K562 (cell line): ENCODE measurements around the gene PABPC1L. TPM values are rescaled to one million over a fixed set of nuclear protein-coding genes. Genes with fewer than 3 reads are reported as not detected.

Experiments used
- CEBPG ChIP-seq, 3 experiments: fragments of 200-800 bp in 1 of 3; sonication (Bioruptor generic) in 1 of 3; sonication (generic) in 1 of 3; formaldehyde crosslinking in 1 of 3; IDR thresholded peaks in 2 of 3; conservative IDR thresholded peaks in 1 of 3; 2 replicates each; pipeline versions ENCODE4 v1.6.1 to v1.8.0; 2016 to 2022; ENCODE audit warnings: missing compliant biosample characterization in 2 of 3, missing genetic modification characterization in 2 of 3, mild to moderate bottlenecking in 1 of 3, missing genetic modification reagents in 1 of 3
- CGGBP1 ChIP-seq: fragments of 250-450 bp; sonication (Bioruptor Pico); IDR thresholded peaks from 2 replicates; pipeline ENCODE4 v1.9.0; 2021; ENCODE audit warnings: mild to moderate bottlenecking
- ELF2 ChIP-seq: fragments of 250-450 bp; sonication (Bioruptor Pico); IDR thresholded peaks from 2 replicates; pipeline ENCODE4 v1.5.0; 2021; ENCODE audit warnings: mild to moderate bottlenecking
- NEUROD1 ChIP-seq: fragments of 150-350 bp; IDR thresholded peaks from 2 replicates; pipeline ENCODE4 v1.6.1; 2014; ENCODE audit warnings: borderline replicate concordance, low read length, low read depth; ENCODE audit not compliant: partially characterized antibody
- PHF20 ChIP-seq: fragments of 450-650 bp; IDR thresholded peaks from 2 replicates; pipeline ENCODE4 v1.6.1; 2018; ENCODE audit not compliant: partially characterized antibody
- THRA ChIP-seq: fragments of 450-650 bp; IDR thresholded peaks from 2 replicates; pipeline ENCODE4 v1.6.1; 2017; ENCODE audit warnings: mild to moderate bottlenecking, moderate library complexity
- ZNF184 ChIP-seq: sonication (generic); formaldehyde crosslinking; IDR thresholded peaks from 2 replicates; pipeline ENCODE4 v1.5.0; 2020; ENCODE audit warnings: missing genetic modification reagents
- ZNF655 ChIP-seq: fragments of 250-450 bp; sonication (Bioruptor Pico); IDR thresholded peaks from 2 replicates; pipeline ENCODE4 v1.5.0; 2021
- polyA plus RNA-seq, 8 experiments: library from polyadenylated mRNA; depleted of rRNA in 4 of 8; stranded (reverse) in 5 of 8; unstranded in 3 of 8; fragments of >200 nt; fragmentation: Nextera tagmentation in 2 of 8; fragmentation: Illumina TruSeq in 1 of 8; extraction: Ambion mirVana in 2 of 8; extraction: Trizol in 1 of 8; gene quantifications; 2 replicates each; pipeline versions ENCODE4 v1.2.1 to v1.2.3, GENCODE V29; 2011 to 2014; ENCODE audit warnings: inconsistent platforms in 1 of 8, missing spikeins in 1 of 8
- total RNA-seq, 7 experiments: library from RNA; depleted of rRNA in 6 of 7; stranded (reverse); fragments of >200 nt in 6 of 7; fragmentation: Illumina TruSeq in 2 of 7; extraction: Trizol in 2 of 7; gene quantifications; 2 replicates each; pipeline versions ENCODE4 v1.2.1 to v1.2.3, GENCODE V29; 2011 to 2021; ENCODE audit warnings: low replicate concordance in 1 of 7
- TF ChIP-seq, protein P1 (sequence below): sonication (generic); formaldehyde crosslinking; IDR thresholded peaks from 2 replicates; pipeline ENCODE4 v1.8.1; 2023; ENCODE audit warnings: missing genetic modification reagents, mild to moderate bottlenecking, borderline replicate concordance
- TF ChIP-seq, protein P2 (sequence below): fragments of 250-450 bp; sonication (Bioruptor Pico); IDR thresholded peaks from 2 replicates; pipeline ENCODE4 v1.4.0; 2020; ENCODE audit warnings: mild to moderate bottlenecking, moderate library complexity
- TF ChIP-seq, protein P3 (sequence below): fragments of 450-650 bp; IDR thresholded peaks from one replicate; pipeline ENCODE4 v1.6.1; 2018; ENCODE audit warnings: mild to moderate bottlenecking, moderate library complexity; ENCODE audit not compliant: partially characterized antibody

PABPC1L gene
- total and polyA plus RNA-seq, 9 of the 15 experiments (the other 6 are each of a cell fraction or from before 2014, with no cell fraction given): 6.0 to 90.3 (median 15.8) TPM

DNA sequence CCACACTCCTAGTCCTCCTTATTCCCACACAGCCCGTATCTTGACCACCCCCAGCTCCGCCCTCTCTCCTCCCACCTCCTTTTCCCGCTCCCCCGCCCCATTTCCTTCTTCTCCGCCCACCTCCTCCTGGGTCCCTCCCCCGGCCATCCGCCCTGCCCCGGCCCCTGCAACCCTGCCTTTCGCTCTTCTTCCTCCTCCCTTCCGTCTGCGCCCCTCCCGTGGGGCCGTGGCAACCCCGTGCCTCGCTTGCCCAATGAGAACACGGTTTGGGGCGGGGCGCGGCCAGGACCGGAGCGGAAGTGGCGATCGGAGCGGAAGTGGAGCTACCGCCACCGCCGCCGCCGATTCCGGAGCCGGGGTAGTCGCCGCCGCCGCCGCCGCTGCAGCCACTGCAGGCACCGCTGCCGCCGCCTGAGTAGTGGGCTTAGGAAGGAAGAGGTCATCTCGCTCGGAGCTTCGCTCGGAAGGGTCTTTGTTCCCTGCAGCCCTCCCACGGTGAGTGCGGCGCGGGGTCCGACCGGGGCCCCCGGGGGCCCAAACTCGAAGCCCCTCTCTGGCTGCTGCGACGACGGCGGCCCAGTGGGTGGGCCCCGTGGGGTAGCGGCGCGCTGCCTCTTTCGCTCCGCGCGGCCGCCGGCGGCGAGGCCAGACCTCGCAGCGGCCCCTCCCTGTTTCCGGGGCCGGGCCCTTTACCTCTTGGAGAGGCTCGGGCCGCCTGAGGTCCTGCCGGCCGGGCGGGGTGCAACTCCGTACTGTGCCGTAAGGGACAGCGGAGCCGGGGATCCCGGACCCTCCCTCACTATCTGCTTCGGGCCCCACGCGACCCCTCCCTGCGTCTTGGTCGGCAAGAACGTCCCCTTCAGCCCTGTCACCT is 24.2 kb upstream of the PABPC1L start, which contains the start of gene YWHAB (continued):
- no peak for TF ChIP-seq ZNF655 (CRISPR knock-in tag)
- TF ChIP-seq, protein P1, sequence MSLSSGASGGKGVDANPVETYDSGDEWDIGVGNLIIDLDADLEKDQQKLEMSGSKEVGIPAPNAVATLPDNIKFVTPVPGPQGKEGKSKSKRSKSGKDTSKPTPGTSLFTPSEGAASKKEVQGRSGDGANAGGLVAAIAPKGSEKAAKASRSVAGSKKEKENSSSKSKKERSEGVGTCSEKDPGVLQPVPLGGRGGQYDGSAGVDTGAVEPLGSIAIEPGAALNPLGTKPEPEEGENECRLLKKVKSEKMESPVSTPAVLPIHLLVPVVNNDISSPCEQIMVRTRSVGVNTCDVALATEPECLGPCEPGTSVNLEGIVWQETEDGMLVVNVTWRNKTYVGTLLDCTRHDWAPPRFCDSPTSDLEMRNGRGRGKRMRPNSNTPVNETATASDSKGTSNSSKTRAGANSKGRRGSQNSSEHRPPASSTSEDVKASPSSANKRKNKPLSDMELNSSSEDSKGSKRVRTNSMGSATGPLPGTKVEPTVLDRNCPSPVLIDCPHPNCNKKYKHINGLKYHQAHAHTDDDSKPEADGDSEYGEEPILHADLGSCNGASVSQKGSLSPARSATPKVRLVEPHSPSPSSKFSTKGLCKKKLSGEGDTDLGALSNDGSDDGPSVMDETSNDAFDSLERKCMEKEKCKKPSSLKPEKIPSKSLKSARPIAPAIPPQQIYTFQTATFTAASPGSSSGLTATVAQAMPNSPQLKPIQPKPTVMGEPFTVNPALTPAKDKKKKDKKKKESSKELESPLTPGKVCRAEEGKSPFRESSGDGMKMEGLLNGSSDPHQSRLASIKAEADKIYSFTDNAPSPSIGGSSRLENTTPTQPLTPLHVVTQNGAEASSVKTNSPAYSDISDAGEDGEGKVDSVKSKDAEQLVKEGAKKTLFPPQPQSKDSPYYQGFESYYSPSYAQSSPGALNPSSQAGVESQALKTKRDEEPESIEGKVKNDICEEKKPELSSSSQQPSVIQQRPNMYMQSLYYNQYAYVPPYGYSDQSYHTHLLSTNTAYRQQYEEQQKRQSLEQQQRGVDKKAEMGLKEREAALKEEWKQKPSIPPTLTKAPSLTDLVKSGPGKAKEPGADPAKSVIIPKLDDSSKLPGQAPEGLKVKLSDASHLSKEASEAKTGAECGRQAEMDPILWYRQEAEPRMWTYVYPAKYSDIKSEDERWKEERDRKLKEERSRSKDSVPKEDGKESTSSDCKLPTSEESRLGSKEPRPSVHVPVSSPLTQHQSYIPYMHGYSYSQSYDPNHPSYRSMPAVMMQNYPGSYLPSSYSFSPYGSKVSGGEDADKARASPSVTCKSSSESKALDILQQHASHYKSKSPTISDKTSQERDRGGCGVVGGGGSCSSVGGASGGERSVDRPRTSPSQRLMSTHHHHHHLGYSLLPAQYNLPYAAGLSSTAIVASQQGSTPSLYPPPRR (CRISPR knock-in tag): no peak
- TF ChIP-seq, protein P2, sequence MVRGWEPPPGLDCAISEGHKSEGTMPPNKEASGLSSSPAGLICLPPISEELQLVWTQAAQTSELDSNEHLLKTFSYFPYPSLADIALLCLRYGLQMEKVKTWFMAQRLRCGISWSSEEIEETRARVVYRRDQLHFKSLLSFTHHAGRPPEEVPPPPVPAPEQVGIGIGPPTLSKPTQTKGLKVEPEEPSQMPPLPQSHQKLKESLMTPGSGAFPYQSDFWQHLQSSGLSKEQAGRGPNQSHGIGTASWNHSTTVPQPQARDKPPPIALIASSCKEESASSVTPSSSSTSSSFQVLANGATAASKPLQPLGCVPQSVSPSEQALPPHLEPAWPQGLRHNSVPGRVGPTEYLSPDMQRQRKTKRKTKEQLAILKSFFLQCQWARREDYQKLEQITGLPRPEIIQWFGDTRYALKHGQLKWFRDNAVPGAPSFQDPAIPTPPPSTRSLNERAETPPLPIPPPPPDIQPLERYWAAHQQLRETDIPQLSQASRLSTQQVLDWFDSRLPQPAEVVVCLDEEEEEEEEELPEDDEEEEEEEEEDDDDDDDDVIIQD (CRISPR knock-in tag): no peak
- TF ChIP-seq PHF20: peak; percentile 64
- peak; percentile 66 for TF ChIP-seq NEUROD1
- TF ChIP-seq ELF2 (CRISPR knock-in tag): peak; percentile 68; the same call in 1 of the 2 replicates
- peak; percentile 55; the same call in 1 of the 2 replicates for TF ChIP-seq CEBPG (CRISPR knock-in tag; IDR thresholded peaks at IDR 0.05)
- no peak; a peak in 1 of 4 replicates for TF ChIP-seq CEBPG (tag; conservative IDR thresholded peaks at IDR 0.05 in 1 of 2, IDR thresholded peaks at IDR 0.05 in 1 of 2)
- peak; percentile 92; the same call in 1 of the 2 replicates for TF ChIP-seq CGGBP1 (CRISPR knock-in tag)
- TF ChIP-seq, protein P3, sequence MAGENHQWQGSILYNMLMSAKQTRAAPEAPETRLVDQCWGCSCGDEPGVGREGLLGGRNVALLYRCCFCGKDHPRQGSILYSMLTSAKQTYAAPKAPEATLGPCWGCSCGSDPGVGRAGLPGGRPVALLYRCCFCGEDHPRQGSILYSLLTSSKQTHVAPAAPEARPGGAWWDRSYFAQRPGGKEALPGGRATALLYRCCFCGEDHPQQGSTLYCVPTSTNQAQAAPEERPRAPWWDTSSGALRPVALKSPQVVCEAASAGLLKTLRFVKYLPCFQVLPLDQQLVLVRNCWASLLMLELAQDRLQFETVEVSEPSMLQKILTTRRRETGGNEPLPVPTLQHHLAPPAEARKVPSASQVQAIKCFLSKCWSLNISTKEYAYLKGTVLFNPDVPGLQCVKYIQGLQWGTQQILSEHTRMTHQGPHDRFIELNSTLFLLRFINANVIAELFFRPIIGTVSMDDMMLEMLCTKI: no peak
- no peak for TF ChIP-seq ZNF184 (CRISPR knock-in tag)
- TF ChIP-seq THRA: no peak
